OCI-LY1 (cell line): ENCODE results near the gene RNF146.

Source experiments
- EZH2 ChIP-seq: fragments of 200-600 bp; sonication (generic), shearing (Covaris generic); IDR thresholded peaks from 2 replicates; pipeline ENCODE4 v1.8.0; 2017; ENCODE audit warnings: borderline replicate concordance, mixed run types, mild to moderate bottlenecking, antibody characterized with exemption, low read length, moderate library complexity, mixed read lengths
- TF ChIP-seq, protein P1 (sequence below): fragments of 200-600 bp; sonication (generic), shearing (Covaris generic); IDR thresholded peaks from 2 replicates; pipeline ENCODE4 v1.5.1; 2017; ENCODE audit warnings: mild to moderate bottlenecking, antibody characterized with exemption, low read length, moderate library complexity, mixed read lengths

DNA sequence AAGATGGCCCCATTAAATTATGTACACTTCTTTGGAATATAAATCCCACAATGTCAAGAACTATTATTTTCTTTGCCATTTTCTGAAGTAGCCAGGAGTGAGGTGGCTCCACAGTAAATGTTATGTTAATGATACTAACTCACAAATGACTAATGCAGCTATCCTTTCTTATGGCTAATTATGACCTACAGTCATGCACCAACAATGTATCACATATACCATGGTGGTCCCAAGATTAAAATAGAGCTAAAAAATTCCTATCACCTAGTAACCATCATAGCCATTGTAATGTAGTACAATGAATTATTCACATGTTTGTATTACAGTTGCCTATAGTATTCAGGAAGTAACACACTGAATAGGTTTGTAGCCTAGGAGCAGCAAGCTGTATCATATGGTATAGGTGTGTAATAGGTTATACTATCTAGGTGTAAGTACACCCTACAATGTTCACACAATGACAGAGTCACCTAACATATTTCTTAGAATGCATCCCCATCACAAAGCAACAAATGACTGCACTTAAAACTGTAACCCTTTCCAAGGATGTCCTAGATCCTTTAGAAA lies 61.5 kb downstream of the RNF146 start:
- TF ChIP-seq EZH2: no peak
- TF ChIP-seq, protein P1, sequence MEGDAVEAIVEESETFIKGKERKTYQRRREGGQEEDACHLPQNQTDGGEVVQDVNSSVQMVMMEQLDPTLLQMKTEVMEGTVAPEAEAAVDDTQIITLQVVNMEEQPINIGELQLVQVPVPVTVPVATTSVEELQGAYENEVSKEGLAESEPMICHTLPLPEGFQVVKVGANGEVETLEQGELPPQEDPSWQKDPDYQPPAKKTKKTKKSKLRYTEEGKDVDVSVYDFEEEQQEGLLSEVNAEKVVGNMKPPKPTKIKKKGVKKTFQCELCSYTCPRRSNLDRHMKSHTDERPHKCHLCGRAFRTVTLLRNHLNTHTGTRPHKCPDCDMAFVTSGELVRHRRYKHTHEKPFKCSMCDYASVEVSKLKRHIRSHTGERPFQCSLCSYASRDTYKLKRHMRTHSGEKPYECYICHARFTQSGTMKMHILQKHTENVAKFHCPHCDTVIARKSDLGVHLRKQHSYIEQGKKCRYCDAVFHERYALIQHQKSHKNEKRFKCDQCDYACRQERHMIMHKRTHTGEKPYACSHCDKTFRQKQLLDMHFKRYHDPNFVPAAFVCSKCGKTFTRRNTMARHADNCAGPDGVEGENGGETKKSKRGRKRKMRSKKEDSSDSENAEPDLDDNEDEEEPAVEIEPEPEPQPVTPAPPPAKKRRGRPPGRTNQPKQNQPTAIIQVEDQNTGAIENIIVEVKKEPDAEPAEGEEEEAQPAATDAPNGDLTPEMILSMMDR: no peak
